ENCODE data around the gene MYOZ1.
"Not testable (repeated sequence)": the region's sequence is repeated elsewhere in the genome, so short reads cannot be mapped to it uniquely, and the experiment has no call there.

Gene MYOZ1

DNA sequence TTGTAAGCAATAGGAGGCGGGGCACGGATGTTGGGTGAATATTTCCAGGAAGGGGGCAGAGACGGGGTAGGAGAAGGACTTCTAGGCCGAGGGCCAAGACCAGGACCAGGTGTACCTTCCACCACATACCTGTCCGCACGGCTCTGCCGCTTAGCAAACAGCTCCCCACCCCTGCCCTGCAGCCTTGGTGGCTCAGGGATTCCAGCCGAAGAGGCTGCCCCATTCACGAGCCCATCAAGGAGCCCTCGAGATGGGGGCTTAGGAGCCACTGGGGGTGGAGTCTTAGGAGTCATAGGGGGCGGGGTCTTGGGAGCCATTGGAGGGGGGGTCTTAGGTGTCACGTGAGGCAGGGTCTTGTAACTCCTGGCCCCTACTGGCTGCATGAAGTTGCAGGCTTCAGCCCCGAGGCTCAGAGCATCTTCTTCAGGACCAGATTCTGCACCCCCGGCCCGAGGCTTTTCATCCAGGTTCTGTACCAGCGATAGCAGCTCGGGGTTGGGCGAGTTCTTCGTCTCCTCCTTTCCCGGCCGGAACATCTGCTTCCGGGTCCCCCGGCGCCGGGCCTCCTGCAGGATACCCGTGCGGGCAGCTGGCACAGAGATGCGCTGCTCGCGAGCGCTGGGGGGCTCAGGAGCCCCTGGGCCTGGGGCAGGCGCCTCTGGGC lies 6.1 kb upstream of the MYOZ1 start:
- peak in 1 of 2 donors; percentile 20 for DNase-seq

DNA sequence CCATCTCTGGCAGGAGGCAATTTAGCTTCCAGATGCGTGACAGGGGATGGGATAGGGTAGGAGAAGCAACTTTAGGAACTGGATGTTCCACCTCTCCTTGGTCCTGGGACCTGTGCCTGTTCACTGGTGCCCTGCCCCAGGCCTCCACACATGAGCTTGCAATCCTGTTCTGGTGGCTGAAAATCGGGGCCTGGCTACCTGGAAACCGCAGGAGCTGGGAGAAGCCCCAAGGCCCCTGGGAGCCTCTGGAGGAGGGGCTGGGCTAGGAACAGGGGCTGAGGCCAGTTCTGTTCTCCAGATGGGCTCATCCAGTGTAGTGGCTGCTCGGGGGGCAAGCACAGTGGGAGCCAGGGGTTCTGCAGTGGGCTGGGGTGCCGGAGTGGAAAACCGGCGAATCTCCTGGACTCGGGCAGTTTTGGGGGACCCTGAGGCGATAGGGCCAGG lies 5.3 kb upstream of the MYOZ1 start:
- DNase-seq: no peak

GRCh38 chr10:73645251-73645650 lies 4.0 kb upstream of the MYOZ1 start:
- no peak for DNase-seq

- no peak for DNase-seq
These were observed 3.5 kb upstream of the MYOZ1 start for GRCh38 chr10:73644767-73645166.

GRCh38 chr10:73644015-73644743 lies 2.9 kb upstream of the MYOZ1 start:
- peak; percentile 61 to 69 for DNase-seq

DNA sequence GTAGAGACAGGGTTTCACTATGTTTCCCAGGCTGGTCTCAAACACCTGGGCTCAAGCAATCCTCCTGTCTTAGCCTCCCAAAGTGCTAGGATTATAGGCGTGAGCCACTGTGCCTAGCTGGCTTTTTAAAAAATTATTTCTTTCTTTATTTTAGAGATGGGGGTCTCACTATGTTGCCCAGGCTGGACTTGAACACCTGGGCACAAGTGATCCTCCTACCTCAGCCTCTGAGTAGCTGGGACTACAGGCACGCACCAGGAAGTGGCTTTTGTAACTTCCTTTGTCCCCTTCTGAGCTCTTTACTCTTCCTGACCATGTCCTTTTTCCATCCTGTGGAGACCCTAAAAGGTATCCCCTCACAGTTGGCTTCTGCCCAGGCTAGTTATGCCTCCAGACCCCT lies 2.1 kb upstream of the MYOZ1 start:
- DNase-seq: no peak

- no peak for DNase-seq
These were observed 2.0 kb downstream of the MYOZ1 start for GRCh38 chr10:73639286-73639685.

DNA sequence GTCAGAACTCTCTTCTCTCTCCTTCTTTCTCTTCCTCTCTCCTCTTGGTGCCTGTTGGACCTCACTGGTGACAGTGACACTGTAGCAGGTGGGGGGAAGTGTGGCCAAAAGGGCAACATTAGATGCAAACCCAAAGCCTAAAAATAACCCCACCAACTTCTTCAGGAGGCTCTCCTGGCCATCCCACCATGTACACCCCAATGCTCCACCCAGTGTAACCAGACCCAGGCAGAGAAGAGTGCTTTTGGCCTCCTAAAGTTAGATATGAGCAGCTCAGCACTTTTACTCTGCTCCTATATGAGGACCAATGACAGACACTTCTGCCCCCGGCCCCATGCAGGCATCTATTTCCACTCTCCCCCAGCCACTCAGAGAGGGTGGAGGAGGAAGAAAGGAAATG lies 5.5 kb downstream of the MYOZ1 start:
- no peak for DNase-seq

- DNase-seq: no peak
These were observed 6.9 kb downstream of the MYOZ1 start for GRCh38 chr10:73634421-73634820.

GRCh38 chr10:73629165-73629564 lies 12.1 kb downstream of the MYOZ1 start:
- no peak for DNase-seq

- DNase-seq: no peak
These were observed 12.9 kb downstream of the MYOZ1 start for GRCh38 chr10:73628405-73628804.

DNA sequence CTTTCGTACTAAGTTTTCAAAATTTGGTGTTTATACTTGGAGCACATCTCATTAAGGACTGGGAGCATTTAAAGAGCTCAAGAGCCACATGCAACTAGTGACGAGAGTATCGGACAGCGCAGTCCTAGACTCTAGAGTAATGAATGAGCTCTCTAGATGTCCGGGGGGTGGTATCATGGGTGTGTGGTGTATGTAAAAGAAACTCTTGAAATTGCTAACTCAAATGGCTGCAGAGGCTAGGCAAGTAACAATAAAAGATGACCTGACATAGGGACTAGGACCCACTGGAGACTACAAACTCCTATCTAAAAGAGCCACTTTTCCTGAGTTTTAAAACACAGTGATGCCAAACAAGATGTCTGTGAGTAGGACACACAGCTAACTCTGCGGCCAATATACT lies 14.0 kb downstream of the MYOZ1 start:
- DNase-seq: no peak

DNA sequence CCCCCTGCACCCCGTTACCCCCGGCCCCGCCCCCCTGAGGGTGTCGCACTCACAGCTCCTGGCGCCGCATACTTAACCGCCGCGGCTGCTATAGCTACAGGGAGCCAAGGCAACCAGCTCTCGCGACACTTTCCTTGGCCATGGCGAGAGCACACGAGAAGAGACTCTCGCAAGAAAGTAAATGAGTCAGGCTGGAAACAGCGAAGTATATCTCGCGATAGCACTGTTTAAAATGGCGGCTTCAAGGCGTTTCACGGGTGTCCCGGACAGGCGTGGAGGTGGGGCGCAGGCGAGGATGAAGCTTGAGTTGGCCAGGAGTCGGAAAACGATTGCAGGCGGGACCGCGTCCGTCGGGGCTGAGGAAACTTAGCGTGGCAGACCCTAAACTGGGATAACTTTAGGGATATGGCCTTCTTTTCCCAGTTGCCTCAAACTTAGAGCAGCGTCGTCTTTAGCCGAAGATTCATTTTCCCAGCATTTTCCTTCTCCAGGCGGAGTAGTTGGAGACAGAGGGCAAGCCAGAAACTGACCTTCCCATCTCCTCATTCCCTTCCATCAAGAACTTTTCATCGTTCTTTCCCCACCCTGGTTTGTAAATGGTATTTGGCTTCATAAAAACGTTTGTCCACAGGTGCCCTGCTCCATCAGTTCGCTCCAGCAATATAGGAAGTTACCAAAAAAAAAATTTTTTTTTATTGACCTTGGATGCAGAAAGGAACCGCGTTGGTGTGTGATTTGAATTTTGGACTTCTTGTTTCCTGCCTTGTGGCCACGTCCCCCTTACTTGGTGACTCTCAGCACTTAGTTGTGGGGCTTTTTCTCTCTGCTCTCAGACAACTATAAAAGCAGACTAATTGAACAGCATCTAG lies 15.2 kb downstream of the MYOZ1 start:
- peak; percentile 97 for DNase-seq

GRCh38 chr10:73625004-73625883 lies 16.0 kb downstream of the MYOZ1 start:
- DNase-seq: peak in 1 of 2 donors; percentile 50

- DNase-seq: no peak
These were observed 18.2 kb downstream of the MYOZ1 start for GRCh38 chr10:73623056-73623455.

DNA sequence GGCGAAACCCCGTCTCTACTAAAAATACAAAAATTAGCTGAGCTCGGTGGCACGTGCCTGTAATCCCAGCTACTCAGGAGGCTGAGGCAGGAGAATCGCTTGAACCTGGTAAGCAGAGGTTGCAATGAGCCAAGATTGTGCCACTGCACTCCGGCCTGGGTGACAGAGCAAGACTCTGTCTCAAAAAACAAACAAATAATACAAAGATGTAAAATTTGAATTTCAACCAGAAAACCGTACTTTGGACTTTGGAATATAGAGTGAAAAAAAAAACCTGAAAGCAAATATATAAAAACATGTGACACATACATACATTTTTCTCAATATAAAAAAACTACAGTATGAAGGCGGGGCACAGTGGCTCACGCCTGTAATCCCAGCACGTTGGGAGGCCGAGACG lies 20.3 kb downstream of the MYOZ1 start:
- DNase-seq: not testable (repeated sequence)

DNA sequence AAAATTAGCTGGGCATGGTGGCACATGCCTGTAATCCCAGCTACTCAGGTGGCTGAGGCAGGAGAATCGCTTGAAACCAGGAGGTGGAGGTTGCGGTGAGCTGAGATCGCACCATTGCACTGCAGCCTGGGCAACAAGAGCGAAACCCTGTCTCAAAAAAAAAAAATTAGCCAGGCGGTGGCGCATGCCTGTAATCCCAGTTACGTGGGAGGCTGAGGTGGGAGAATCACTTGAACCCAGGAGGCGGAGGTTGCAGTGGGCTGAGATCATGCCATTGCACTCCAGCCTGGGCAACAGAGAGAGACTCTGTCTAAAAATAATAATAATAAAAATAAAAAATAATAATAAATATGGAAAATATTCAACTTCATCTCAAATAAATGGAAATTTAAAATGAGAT lies 24.1 kb downstream of the MYOZ1 start:
- DNase-seq: not testable (repeated sequence)

- no peak for DNase-seq
These were observed 26.6 kb downstream of the MYOZ1 start for GRCh38 chr10:73614720-73615119.

DNA sequence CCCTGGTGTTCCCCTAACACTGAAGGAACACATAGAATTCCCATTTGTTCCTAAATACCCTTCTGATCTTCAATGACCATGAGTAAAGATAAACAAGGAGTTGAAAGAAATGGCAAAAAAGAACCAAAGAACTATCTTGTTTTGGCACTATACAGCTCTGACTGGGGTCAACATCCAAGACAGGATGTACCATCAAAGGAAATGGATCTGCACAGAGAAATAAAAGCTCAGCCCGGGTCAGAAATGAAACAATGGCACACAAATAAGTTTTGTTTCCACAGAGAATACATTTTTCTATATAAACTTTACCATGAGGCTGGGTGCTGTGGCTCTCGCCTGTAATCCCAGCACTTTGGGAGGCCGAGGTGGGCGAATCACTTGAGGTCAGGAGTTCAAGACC lies 32.2 kb downstream of the MYOZ1 start:
- no peak for DNase-seq

GRCh38 chr10:73601486-73601921 lies 39.8 kb downstream of the MYOZ1 start:
- DNase-seq: no peak

DNA sequence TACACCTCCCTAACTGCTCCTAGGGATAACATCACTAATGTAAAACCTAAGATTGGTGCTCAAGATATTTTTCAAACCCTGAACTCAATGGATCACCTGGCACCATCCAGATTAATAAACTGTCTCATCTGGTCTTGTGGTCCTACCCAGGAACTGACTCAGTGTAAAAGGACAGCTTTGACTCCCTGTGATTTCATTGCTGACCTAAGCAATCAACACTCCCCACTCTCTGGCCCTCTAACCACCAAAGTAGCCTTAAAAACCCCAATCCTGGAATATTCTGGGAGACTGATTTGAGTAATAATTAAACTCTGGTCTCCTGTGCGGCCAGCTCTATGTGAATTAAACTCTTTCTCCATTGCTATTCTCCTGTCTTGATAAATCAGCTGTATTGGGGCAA lies 43.9 kb downstream of the MYOZ1 start:
- DNase-seq: no peak

- no peak for DNase-seq
These were observed 47.5 kb downstream of the MYOZ1 start for GRCh38 chr10:73593812-73594211.

DNA sequence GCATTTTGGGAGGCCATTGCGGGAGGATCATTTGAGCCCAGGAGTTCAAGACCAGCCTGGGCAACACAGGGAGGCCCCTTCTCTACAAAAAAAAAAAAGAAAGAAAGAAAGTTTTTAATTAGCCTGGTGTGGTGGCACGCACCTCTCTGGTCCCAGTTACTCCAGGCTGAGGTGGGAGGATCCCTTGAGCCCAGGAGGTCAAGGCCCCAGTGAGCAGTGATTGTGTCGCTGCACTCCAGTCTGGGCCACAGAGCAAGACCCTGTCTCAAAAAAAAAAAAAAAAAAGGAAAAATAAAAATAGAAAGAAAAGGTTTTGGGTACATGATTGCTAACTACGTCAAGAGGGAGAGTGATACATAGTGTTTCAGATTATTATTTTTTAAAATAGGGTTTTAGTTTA lies 48.2 kb downstream of the MYOZ1 start:
- DNase-seq: no peak
